SH-SY5Y (cell line): ENCODE data around the gene ZBTB21.

Experiments used
- GATA2 ChIP-seq: IDR thresholded peaks from 2 replicates; pipeline ENCODE4 v1.6.1; 2011; ENCODE audit warnings: mild to moderate bottlenecking, low read depth, low read length
- GATA3 ChIP-seq: IDR thresholded peaks from 2 replicates; pipeline ENCODE4 v1.6.1; 2011; ENCODE audit warnings: low read depth, mild to moderate bottlenecking, low read length, moderate library complexity

DNA sequence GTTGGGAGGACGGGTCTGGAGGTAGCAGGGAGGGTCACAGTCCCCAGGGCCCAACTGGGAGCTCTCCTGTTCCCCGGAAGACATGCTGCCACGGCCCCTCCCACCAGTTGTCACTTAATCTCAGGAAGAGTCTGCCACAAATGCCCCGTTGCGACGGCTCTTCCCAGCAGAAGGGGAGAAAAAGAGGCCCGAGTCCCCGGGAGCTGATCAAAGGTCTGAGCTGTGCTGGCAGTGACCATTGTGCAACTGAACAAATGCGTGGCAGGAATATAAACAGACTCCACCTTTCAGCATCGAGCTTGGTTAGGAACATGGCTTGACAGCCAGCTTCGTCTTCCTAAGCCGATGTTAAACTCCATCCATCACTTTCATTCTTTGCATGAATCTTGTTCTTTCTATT, 27.8 kb upstream of the ZBTB21 start:
- TF ChIP-seq GATA2: no peak
- no peak for TF ChIP-seq GATA3
